ENCODE measurements around the gene INTS11.

Gene INTS11

DNA sequence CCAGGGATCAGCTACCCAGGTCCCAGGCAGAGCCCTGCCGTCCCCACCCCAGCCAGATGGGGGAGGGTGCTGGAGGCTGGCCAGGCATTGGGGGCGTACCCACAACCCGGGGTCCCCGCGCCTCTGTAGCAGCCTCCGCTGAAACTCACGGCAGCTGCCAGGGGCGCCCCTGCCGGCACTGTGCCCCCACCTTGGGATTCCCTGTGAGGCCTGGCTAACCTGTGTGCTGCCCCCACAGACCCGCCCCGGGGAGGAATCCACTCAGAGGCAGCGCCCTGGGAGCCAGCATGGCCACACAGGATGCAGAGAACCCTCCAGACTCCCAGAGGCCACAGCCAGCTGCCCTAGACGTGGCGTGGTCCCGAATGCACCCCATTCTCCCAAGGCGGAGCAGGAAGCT, 20.9 kb upstream of the INTS11 start:
- in situ Hi-C loops (cut with HindIII; ENCODE audit: low sequenced_read_pairs) = no loop called here

- in situ Hi-C loops (cut with HindIII; ENCODE audit: low sequenced_read_pairs) = no loop called here
Measured at GRCh38 chr1:1344655-1345361, 20.3 kb upstream of the INTS11 start.

GRCh38 chr1:1343811-1344421, 19.5 kb upstream of the INTS11 start:
- in situ Hi-C loops (cut with HindIII; ENCODE audit: low sequenced_read_pairs) = no loop called here

DNA sequence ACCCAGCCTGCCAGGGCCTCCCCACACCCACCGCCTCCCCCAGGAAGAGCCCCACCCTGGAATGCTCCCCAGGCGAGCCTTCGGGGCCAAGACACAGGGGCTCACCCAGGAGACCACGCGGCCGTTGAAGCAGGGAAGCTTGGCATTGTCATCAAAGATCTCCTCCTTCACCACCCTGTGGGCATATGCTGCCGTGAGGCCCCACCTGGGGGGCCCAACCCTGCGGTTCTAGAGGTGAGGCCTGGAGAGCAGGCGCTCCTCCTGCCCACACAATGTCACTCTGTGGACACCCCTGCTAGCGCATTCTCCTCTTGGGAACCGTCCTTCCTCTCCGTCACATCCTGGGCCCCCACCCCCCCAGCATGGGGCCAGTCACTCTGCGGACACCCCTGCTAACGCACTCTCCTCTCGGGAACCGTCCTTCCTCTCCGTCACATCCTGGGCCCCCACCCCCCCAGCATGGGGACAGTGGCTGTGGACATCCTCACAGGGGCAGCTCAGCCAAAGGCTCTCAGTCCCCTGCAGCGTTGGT, 18.2 kb upstream of the INTS11 start:
- in situ Hi-C loops (cut with HindIII; ENCODE audit: low sequenced_read_pairs) = no loop called here

DNA sequence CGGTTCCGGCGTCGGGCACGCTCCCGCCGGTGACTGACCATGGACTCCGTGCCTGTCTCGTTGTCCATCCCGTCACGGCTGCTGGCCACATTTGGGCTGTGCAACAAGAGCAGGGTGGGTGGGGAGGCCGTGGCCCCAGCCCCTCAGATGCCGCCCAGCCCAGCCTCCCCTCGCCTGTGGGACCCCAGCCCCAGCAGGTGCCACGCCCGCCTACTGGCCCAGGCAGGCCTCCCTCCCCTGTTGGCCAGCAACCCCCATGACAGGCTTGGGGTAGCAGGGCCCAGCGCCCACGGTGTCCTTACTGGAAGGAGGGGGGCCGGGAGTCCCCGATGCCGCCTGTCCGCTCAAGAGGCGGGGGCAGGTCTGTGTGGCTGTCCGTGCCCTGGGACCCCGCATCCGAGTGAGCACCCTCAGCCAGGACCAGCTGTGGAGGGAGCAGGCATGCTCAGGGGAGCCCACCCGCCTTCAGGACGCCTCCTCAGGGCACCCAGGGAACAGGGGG, 17.7 kb upstream of the INTS11 start:
- in situ Hi-C loops (cut with HindIII; ENCODE audit: low sequenced_read_pairs) = no loop called here

DNA sequence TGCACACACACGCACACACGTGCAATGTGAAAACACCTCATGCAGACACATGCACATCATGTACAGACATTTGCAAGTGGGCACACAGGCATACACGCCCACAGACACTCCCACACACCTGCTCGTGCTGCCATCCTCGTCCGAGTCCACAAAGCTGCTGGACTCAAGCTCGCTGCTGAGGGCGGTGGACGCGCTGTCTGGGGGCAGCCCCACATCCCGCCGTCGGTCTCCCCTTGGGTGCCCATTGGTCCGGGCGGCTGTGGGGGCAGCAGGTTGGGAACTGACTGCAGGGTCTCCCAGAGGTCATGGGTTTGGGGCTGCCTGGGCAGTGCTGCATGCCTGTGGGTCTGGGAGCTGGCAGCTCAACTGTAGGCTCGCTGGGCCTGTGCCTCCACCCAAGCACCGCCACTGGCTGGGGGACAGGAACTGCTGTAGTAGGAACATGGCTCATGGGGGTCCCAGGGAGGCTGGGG, 17.1 kb upstream of the INTS11 start:
- in situ Hi-C loops (cut with HindIII; ENCODE audit: low sequenced_read_pairs) = no loop called here

GRCh38 chr1:1340791-1341548, 16.5 kb upstream of the INTS11 start:
- in situ Hi-C loops (cut with HindIII; ENCODE audit: low sequenced_read_pairs) = no loop called here

- in situ Hi-C loops (cut with HindIII; ENCODE audit: low sequenced_read_pairs) = no loop called here
Measured at GRCh38 chr1:1340185-1340584, 15.7 kb upstream of the INTS11 start.

DNA sequence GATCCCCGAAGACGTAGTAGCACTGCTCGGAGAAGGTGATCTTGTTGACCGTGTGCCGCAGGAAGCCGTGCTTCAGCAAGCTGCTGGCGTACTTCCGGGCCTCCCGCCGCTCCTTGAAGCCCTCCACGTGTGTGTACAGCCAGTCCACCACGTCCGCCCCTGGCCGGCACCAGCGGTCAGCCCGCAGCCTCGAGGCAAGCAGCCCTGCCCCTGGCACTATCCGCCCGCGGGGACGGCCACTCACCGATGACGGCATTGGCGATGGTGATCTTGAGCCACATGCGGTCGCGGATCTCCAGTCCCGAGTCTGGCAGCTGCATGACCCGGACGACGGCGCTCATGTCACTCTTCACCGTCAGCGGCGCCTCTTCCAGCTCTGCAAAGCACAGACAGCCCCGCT, 13.8 kb upstream of the INTS11 start:
- in situ Hi-C loops (cut with HindIII; ENCODE audit: low sequenced_read_pairs) = no loop called here

DNA sequence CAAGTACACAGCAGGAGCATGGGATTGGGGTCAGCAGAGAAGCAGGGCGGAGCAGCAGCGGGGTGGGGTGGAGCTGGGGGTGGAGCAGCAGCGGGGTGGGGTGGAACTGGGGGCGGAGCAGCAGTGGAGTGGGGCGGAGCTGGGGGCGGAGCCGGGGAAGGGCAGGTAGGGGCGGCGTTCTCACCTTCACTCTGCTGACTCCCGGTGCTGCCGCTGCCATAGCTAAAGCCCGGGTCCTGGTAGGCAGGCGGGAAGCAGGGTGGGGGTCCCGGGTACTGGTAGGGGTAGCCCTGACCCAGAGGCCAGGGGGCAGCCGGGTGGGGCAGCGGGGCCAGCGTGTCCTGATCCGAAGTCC, 13.3 kb upstream of the INTS11 start:
- in situ Hi-C loops (cut with HindIII; ENCODE audit: low sequenced_read_pairs) = no loop called here

DNA sequence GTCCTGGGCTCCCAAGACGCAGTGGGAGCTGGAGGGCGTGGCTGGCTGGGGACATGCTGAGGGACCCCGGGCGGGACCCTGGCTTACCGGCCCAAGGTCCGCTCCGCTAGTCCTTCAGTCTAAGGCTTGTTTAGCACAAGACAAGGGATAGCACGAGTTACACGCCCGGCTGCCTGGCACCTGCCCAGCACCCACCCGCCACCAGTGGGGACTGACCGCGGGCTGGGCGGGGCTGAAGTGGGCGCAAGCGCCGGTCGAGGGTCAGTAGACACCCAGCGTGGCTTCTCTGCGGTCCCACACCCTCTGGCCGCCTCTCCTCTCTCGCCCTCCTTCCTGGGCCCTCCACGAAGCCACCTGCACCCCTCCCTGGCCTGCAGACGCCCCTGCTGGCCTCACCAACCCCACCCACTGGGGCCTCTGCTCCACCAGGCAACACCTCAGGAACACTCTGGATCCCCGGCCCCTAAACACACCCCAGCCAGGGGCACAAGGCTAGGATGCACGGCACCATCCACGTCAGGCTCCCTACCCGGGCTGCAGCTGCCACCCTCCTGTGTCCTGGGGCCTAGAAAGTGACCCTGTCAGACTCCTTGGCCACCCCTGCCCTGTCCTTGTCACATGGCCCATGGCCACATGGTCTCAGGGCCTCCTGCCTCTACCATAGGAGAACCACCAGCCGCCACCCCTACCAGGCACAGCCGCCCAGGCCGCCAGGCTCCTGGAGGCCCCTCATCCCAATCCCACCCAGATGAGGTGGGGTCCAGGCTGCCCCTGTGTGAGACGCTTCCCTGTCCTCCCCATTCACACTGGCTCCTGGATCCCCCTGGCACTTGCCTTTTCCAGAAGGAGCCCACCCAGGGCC, 12.7 kb upstream of the INTS11 start:
- in situ Hi-C loops (cut with HindIII; ENCODE audit: low sequenced_read_pairs) = no loop called here

DNA sequence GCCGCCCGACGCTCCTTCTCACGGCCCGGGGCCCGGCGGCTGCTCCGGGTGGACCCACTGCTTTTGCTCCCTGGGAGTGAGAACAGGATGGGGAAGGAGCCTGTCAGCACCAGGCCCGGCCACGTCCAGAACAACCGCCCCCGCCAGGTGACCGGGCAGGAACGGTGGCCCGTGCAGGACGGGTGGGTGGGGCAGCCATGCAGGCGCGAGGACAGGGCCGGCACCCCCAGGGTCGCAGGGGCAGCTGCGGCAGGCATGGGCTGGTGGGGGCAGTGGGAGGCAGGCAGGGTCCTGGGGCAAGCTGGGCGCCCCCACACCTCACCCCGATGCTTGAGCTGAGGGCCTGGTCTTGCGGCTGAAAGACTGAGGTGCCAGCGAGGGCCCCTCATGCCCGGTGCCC, 12.0 kb upstream of the INTS11 start:
- in situ Hi-C loops (cut with HindIII; ENCODE audit: low sequenced_read_pairs) = no loop called here

GRCh38 chr1:1335792-1336248, 11.4 kb upstream of the INTS11 start:
- in situ Hi-C loops (cut with HindIII; ENCODE audit: low sequenced_read_pairs) = no loop called here

- in situ Hi-C loops (cut with HindIII; ENCODE audit: low sequenced_read_pairs) = no loop called here
Measured at GRCh38 chr1:1335283-1335682, 10.8 kb upstream of the INTS11 start.

- in situ Hi-C loops (cut with HindIII; ENCODE audit: low sequenced_read_pairs) = no loop called here
Measured at GRCh38 chr1:1334835-1335234, 10.4 kb upstream of the INTS11 start.

DNA sequence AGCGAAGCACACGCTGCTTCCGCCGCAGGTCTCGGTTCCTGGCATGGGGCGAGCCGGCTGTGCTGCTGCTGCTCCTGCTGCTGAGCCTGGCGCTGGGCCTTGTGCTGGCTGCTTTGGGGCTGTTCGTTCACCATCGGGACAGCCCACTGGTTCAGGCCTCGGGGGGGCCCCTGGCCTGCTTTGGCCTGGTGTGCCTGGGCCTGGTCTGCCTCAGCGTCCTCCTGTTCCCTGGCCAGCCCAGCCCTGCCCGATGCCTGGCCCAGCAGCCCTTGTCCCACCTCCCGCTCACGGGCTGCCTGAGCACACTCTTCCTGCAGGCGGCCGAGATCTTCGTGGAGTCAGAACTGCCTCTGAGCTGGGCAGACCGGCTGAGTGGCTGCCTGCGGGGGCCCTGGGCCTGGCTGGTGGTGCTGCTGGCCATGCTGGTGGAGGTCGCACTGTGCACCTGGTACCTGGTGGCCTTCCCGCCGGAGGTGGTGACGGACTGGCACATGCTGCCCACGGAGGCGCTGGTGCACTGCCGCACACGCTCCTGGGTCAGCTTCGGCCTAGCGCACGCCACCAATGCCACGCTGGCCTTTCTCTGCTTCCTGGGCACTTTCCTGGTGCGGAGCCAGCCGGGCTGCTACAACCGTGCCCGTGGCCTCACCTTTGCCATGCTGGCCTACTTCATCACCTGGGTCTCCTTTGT, 9.2 kb upstream of the INTS11 start:
- in situ Hi-C loops (cut with HindIII; ENCODE audit: low sequenced_read_pairs) = no loop called here

DNA sequence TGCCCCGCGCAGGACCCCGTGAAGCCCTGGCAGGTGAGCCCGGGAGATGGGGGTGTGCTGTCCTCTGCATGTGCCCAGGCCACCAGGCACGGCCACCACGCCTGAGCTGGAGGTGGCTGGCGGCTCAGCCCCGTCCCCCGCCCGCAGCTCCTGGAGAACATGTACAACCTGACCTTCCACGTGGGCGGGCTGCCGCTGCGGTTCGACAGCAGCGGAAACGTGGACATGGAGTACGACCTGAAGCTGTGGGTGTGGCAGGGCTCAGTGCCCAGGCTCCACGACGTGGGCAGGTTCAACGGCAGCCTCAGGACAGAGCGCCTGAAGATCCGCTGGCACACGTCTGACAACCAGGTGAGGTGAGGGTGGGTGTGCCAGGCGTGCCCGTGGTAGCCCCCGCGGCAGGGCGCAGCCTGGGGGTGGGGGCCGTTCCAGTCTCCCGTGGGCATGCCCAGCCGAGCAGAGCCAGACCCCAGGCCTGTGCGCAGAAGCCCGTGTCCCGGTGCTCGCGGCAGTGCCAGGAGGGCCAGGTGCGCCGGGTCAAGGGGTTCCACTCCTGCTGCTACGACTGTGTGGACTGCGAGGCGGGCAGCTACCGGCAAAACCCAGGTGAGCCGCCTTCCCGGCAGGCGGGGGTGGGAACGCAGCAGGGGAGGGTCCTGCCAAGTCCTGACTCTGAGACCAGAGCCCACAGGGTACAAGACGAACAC, 8.5 kb upstream of the INTS11 start:
- in situ Hi-C loops (cut with HindIII; ENCODE audit: low sequenced_read_pairs) = no loop called here

DNA sequence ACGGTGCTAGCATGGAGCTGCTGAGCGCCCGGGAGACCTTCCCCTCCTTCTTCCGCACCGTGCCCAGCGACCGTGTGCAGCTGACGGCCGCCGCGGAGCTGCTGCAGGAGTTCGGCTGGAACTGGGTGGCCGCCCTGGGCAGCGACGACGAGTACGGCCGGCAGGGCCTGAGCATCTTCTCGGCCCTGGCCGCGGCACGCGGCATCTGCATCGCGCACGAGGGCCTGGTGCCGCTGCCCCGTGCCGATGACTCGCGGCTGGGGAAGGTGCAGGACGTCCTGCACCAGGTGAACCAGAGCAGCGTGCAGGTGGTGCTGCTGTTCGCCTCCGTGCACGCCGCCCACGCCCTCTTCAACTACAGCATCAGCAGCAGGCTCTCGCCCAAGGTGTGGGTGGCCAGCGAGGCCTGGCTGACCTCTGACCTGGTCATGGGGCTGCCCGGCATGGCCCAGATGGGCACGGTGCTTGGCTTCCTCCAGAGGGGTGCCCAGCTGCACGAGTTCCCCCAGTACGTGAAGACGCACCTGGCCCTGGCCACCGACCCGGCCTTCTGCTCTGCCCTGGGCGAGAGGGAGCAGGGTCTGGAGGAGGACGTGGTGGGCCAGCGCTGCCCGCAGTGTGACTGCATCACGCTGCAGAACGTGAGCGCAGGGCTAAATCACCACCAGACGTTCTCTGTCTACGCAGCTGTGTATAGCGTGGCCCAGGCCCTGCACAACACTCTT, 7.7 kb upstream of the INTS11 start:
- in situ Hi-C loops (cut with HindIII; ENCODE audit: low sequenced_read_pairs) = no loop called here
